Activated B cell treated with CpG ODN at 0.5 μM for 24 hours (primary cell): ENCODE results near the gene SCAPER. TPM values are rescaled to one million over a fixed set of nuclear protein-coding genes. Genes with fewer than 3 reads are reported as not detected.

Experiments used
- ATAC-seq: fragments of 200-7000 bp; cut with Tn5 transposase; one replicate; pipeline ENCODE4 v1.10.0; 2021; ENCODE audit warnings: low read depth, mild to moderate bottlenecking, moderate library complexity
- CTCF ChIA-PET: fragments of 350-600 bp; sonication (Branson Sonifier 250); formaldehyde crosslinking; loops from one replicate; lab custom pipeline; 2021; ENCODE audit warnings: antibody characterized with exemption; lab: Charles Lee
- POLR2A ChIA-PET: fragments of 350-600 bp; sonication (Branson Sonifier 250); formaldehyde crosslinking; loops from one replicate; lab custom pipeline; 2021; ENCODE audit warnings: antibody characterized with exemption; lab: Charles Lee
- DNase-seq: peaks from one replicate; pipeline ENCODE4 v3.0.0; 2022
- H3K27ac Mint-ChIP-seq: one replicate; pipeline ENCODE4 v1.8.0; 2020; ENCODE audit warnings: mixed read lengths
- H3K27me3 Mint-ChIP-seq: one replicate; pipeline ENCODE4 v1.8.0; 2021; ENCODE audit warnings: mixed read lengths
- H3K36me3 Mint-ChIP-seq: one replicate; pipeline ENCODE4 v1.8.0; 2021; ENCODE audit warnings: low read depth, mixed read lengths
- H3K4me1 Mint-ChIP-seq: one replicate; pipeline ENCODE4 v1.8.0; 2021; ENCODE audit warnings: mixed read lengths
- H3K4me3 Mint-ChIP-seq: one replicate; pipeline ENCODE4 v1.8.0; 2020; ENCODE audit warnings: mild to moderate bottlenecking, mixed read lengths
- H3K9me3 Mint-ChIP-seq: one replicate; pipeline ENCODE4 v1.8.0; 2020; ENCODE audit warnings: mixed read lengths
- intact Hi-C: fragments of 100-400 bp; cut with micrococcal nuclease; formaldehyde crosslinking; loops from one replicate; pipeline ENCODE4 v1.15.1; 2024
- total RNA-seq: library from RNA; stranded (reverse); gene quantifications from 2 replicates; pipeline ENCODE4 v1.2.3, GENCODE V29; 2022
- TF ChIP-seq, protein P1 (sequence below): fragments of 200-600 bp; IDR thresholded peaks from one replicate; pipeline ENCODE4 v1.8.0; 2022; ENCODE audit warnings: antibody characterized with exemption, mild to moderate bottlenecking

Gene SCAPER
- total RNA-seq, 1 donor from 2014 or later: 38.8 TPM

DNA sequence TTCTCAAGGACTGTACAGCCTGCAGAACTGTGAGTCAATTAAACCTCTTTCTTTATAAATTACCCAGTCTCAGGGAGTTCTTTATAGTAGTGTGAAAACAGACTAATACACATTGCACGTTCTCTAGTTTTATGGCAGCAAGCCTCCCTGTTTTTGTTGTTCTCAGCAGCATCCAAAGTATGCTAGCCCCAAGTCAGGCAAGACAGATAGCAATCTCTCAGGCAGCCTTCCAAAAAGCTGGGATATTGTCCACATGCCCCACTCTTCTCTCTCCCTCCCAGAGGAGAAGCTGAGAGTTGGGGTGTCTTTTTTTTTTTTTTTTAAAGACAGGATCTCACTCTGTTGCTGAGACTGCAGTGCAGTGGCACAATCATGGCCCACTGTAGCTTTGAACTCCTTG, 438.0 kb downstream of the SCAPER start:
- ChIA-PET CTCF (no interaction called here), POLR2A (no interaction called here)
- no peak overlapping the region for H3K4me3 Mint-ChIP-seq
- H3K27ac Mint-ChIP-seq: no peak overlapping the region
- DNase-seq: no peak
- peaks cover 28% of the 10 kb centered on the region for H3K9me3 Mint-ChIP-seq
- no peak for ATAC-seq
- intact Hi-C loops: no loop called here
- H3K36me3 Mint-ChIP-seq: peaks cover 83% of the 10 kb centered on the region
- H3K27me3 Mint-ChIP-seq: no peaks in the 10 kb centered on the region
- TF ChIP-seq, protein P1, sequence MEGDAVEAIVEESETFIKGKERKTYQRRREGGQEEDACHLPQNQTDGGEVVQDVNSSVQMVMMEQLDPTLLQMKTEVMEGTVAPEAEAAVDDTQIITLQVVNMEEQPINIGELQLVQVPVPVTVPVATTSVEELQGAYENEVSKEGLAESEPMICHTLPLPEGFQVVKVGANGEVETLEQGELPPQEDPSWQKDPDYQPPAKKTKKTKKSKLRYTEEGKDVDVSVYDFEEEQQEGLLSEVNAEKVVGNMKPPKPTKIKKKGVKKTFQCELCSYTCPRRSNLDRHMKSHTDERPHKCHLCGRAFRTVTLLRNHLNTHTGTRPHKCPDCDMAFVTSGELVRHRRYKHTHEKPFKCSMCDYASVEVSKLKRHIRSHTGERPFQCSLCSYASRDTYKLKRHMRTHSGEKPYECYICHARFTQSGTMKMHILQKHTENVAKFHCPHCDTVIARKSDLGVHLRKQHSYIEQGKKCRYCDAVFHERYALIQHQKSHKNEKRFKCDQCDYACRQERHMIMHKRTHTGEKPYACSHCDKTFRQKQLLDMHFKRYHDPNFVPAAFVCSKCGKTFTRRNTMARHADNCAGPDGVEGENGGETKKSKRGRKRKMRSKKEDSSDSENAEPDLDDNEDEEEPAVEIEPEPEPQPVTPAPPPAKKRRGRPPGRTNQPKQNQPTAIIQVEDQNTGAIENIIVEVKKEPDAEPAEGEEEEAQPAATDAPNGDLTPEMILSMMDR: no peak
- H3K4me1 Mint-ChIP-seq: no peaks in the 10 kb centered on the region

DNA sequence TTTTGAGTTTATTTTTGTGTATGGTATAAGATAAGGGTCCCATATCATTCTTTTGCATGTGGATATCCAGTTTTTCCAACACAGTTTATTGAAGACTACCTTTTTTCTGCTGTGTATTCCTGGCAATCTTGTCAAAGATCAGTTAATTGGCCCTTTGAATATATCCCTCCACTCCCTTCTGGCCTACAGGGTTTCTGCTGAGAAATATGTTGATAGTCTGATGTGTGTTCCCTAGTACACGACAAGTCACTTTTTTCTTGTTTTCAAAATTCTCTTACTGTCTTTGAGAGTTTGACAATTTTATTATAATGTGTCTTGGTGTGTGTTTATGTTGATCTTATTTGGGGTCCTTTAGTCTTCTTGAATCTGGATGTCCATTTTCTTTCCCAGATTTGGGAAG, 439.4 kb downstream of the SCAPER start:
- intact Hi-C loops: no loop called here
- Mint-ChIP-seq H3K27ac (no peak overlapping the region), H3K9me3 (peaks cover 30% of the 10 kb centered on the region), H3K4me1 (no peaks in the 10 kb centered on the region), H3K4me3 (no peak overlapping the region), H3K36me3 (peaks cover 74% of the 10 kb centered on the region), H3K27me3 (no peaks in the 10 kb centered on the region)
- CTCF ChIA-PET: no interaction called here
- DNase-seq (no peak), ATAC-seq (no peak)
- POLR2A ChIA-PET: no interaction called here
- TF ChIP-seq, protein P1: no peak

DNA sequence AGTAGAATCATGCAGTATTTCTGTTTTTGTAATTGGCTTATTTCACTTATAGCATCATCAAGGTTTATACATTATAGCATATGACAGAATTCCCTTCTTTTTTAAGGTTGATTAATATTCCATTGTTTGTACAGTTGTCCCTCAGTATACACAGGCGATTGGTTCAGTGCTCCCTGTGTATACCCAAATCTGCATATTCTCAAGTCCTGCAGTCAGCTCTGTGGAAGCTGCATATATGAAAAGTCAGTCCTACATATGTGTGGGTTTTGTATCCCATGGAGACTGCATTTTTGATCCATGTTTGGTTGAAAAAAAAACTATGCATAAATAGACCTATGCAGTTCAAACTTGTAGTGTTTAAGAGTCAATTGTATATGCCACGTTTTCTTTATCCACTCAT, 440.9 kb downstream of the SCAPER start:
- peaks cover 62% of the 10 kb centered on the region for H3K36me3 Mint-ChIP-seq
- H3K4me1 Mint-ChIP-seq: no peaks in the 10 kb centered on the region
- POLR2A ChIA-PET: no interaction called here
- no peaks in the 10 kb centered on the region for H3K27me3 Mint-ChIP-seq
- no peak overlapping the region for H3K27ac Mint-ChIP-seq
- intact Hi-C loops: no loop called here
- no peak for DNase-seq
- peaks cover 26% of the 10 kb centered on the region for H3K9me3 Mint-ChIP-seq
- no peak for ATAC-seq
- CTCF ChIA-PET: interaction anchor here (1.1 kb wide), 1 partner anchor 228 kb away, joined by 3 read pairs; no protein-coding TSS in a partner anchor
- H3K4me3 Mint-ChIP-seq: no peak overlapping the region
- TF ChIP-seq, protein P1: no peak

DNA sequence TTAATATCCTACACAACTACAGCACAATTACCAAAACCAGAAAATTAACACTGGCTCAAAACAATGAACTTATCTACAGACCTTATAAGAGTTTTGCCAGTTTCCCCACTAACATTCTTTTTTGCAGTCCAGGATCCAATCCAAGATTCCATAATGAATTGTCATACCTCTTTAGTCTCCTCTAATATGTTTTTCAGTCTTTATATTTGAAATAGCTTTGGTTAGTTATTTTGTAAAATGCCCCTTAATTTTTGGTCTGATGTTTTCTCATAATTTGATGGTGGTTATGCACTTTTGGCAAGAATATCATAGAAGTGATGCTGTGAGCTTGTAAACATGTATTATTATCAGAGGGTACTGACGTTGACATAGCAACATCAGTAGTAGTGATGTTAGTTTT, 444.3 kb downstream of the SCAPER start:
- Mint-ChIP-seq H3K27me3 (no peaks in the 10 kb centered on the region), H3K9me3 (peaks cover 9% of the 10 kb centered on the region), H3K4me3 (no peak overlapping the region), H3K4me1 (no peaks in the 10 kb centered on the region), H3K27ac (no peak overlapping the region), H3K36me3 (peaks cover 29% of the 10 kb centered on the region)
- TF ChIP-seq, protein P1: no peak
- intact Hi-C loops: no loop called here
- ChIA-PET CTCF (no interaction called here), POLR2A (no interaction called here)
- ATAC-seq (no peak), DNase-seq (no peak)

DNA sequence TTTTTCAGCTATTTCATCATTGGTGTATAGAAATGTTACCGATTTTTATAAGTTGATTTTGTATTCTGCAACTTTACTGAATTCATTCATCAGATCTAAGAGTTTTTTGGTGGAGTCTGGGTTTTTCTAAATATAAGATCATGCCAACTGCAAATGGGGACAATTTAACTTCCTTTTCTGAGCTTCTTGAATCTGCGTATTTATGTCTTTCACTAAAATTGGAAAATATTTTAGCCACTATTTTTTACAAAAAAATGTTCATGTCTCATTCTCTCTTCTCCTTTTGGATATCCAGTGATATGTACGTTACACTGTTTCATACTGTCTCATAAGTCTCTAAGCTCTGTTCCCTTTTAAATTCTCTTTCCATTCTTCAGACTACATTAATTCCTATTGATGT, 444.8 kb downstream of the SCAPER start:
- H3K4me3 Mint-ChIP-seq: no peak overlapping the region
- ChIA-PET POLR2A (no interaction called here), CTCF (no interaction called here)
- H3K36me3 Mint-ChIP-seq: peaks cover 26% of the 10 kb centered on the region
- TF ChIP-seq, protein P1: no peak
- DNase-seq (no peak), ATAC-seq (no peak)
- H3K27ac Mint-ChIP-seq: no peak overlapping the region
- no peaks in the 10 kb centered on the region for H3K27me3 Mint-ChIP-seq
- H3K9me3 Mint-ChIP-seq: peaks cover 5% of the 10 kb centered on the region
- intact Hi-C loops: no loop called here
- H3K4me1 Mint-ChIP-seq: no peaks in the 10 kb centered on the region
